MM.1S (cell line): ENCODE data around the gene CEP104.

Experiments
- CTCF ChIP-seq: fragments of 300-600 bp; sonication (generic); IDR thresholded peaks from 2 replicates; pipeline ENCODE4 v1.5.1; 2016; ENCODE audit warnings: antibody characterized with exemption, low read length, mixed read lengths
- EZH2 ChIP-seq: fragments of 300-600 bp; sonication (generic); optimal IDR thresholded peaks from 2 replicates; pipeline ENCODE3; 2017; ENCODE audit warnings: low read depth, mild to moderate bottlenecking, antibody characterized with exemption, low read length, mixed read lengths
- EZH2phosphoT487 ChIP-seq: fragments of 300-600 bp; sonication (generic); IDR thresholded peaks from 2 replicates; pipeline ENCODE4 v1.6.1; 2018; ENCODE audit warnings: antibody characterized with exemption, low read length

- TF ChIP-seq CTCF (no peak), EZH2 (no peak), EZH2phosphoT487 (no peak)
These were observed 32.4 kb downstream of the CEP104 start for GRCh38 chr1:3824650-3825049.
